Loucy (cell line): ENCODE data around the gene ABCC11.

Experiments used
- H2AFZ ChIP-seq: fragments of 200-600 bp; sonication (generic); 2 replicates; pipeline ENCODE4 v1.6.0; 2016; ENCODE audit warnings: antibody characterized with exemption, mild to moderate bottlenecking, low read length, moderate library complexity
- H3F3A ChIP-seq: fragments of 200-600 bp; 2 replicates; pipeline ENCODE4 v1.6.0; 2016; ENCODE audit warnings: antibody characterized with exemption, low read depth, mild to moderate bottlenecking
- H3K27me3 ChIP-seq: fragments of 200-600 bp; sonication (generic); 2 replicates; pipeline ENCODE4 v1.6.1; 2014; ENCODE audit warnings: low read length, mild to moderate bottlenecking; ENCODE audit not compliant: insufficient read depth, poor library complexity, severe bottlenecking
- H3K36me3 ChIP-seq: fragments of 200-600 bp; sonication (generic); 2 replicates; pipeline ENCODE4 v1.6.1; 2016; ENCODE audit warnings: low read length; ENCODE audit not compliant: insufficient read depth
- H3K4me1 ChIP-seq: fragments of 200-600 bp; sonication (generic); 2 replicates; pipeline ENCODE4 v1.5.1; 2014; ENCODE audit warnings: low read length, mild to moderate bottlenecking; ENCODE audit not compliant: insufficient read depth, poor library complexity, severe bottlenecking
- H3K4me2 ChIP-seq: fragments of 200-600 bp; sonication (generic); 2 replicates; pipeline ENCODE4 v1.6.0; 2014; ENCODE audit warnings: antibody characterized with exemption, low read length, low read depth, mild to moderate bottlenecking; ENCODE audit not compliant: poor library complexity, severe bottlenecking
- H3K4me3 ChIP-seq: fragments of 200-600 bp; sonication (generic); 2 replicates; pipeline ENCODE4 v1.5.1; 2014; ENCODE audit warnings: low read length, mild to moderate bottlenecking, mixed read lengths; ENCODE audit not compliant: poor library complexity, severe bottlenecking
- H3K79me2 ChIP-seq: fragments of 200-600 bp; sonication (generic); 2 replicates; pipeline ENCODE4 v1.6.1; 2014; ENCODE audit warnings: low read length; ENCODE audit not compliant: insufficient read depth
- H3K9ac ChIP-seq: fragments of 200-600 bp; sonication (generic); 2 replicates; pipeline ENCODE4 v1.6.0; 2014; ENCODE audit warnings: mild to moderate bottlenecking, low read depth, low read length, moderate library complexity; ENCODE audit not compliant: poor library complexity, severe bottlenecking
- H3K9me2 ChIP-seq: fragments of 200-600 bp; sonication (generic); replicated peaks from 2 replicates; pipeline ENCODE4 v1.6.1; 2016; ENCODE audit warnings: low read depth, low read length, mixed read lengths
- H3K9me3 ChIP-seq: fragments of 200-600 bp; sonication (generic); 2 replicates; pipeline ENCODE4 v1.6.1; 2014; ENCODE audit warnings: mild to moderate bottlenecking, antibody characterized with exemption, low read length, low read depth; ENCODE audit not compliant: insufficient read depth
- H4K20me1 ChIP-seq: fragments of 200-600 bp; sonication (generic); 2 replicates; pipeline ENCODE4 v1.6.0; 2014; ENCODE audit warnings: antibody characterized with exemption, low read length, mild to moderate bottlenecking; ENCODE audit not compliant: insufficient read depth, poor library complexity, severe bottlenecking
- CTCF ChIP-seq: fragments of 200-600 bp; sonication (generic); conservative IDR thresholded peaks from 2 replicates; pipeline ENCODE4 v1.5.1; 2014; ENCODE audit warnings: mild to moderate bottlenecking, antibody characterized with exemption, low read length
- EZH2phosphoT487 ChIP-seq: fragments of 200-600 bp; IDR thresholded peaks from 2 replicates; pipeline ENCODE4 v1.6.1; 2018; ENCODE audit warnings: antibody characterized with exemption, mild to moderate bottlenecking, moderate library complexity, borderline replicate concordance

ABCC11 gene

GRCh38 chr16:48271728-48272127 lies 24.4 kb upstream of the ABCC11 start:
- TF ChIP-seq EZH2phosphoT487 (no peak), CTCF (no peak)
- no peaks in the 10 kb centered on the region for H3K4me1 ChIP-seq
- peaks cover 49% of the 10 kb centered on the region for H3K36me3 ChIP-seq
- no peaks in the 10 kb centered on the region for H3K27me3 ChIP-seq
- H2AFZ ChIP-seq: no peak overlapping the region
- H3K9me2 ChIP-seq: no peaks in the 10 kb centered on the region
- no peak overlapping the region for H3K4me2 ChIP-seq
- H3K79me2 ChIP-seq: no peaks in the 10 kb centered on the region
- H3K9ac ChIP-seq: no peak overlapping the region
- H3F3A ChIP-seq: no peaks in the 10 kb centered on the region
- H4K20me1 ChIP-seq: peaks cover 2% of the 10 kb centered on the region
- H3K9me3 ChIP-seq: no peaks in the 10 kb centered on the region
- no peak overlapping the region for H3K4me3 ChIP-seq

- peaks cover 48% of the 10 kb centered on the region for H3K36me3 ChIP-seq
- no peak overlapping the region for H3K4me3 ChIP-seq
- H4K20me1 ChIP-seq: peaks cover 2% of the 10 kb centered on the region
- H3K27me3 ChIP-seq: no peaks in the 10 kb centered on the region
- no peak for TF ChIP-seq EZH2phosphoT487
- no peak for TF ChIP-seq CTCF
- H3K4me2 ChIP-seq: no peak overlapping the region
- H3F3A ChIP-seq: no peaks in the 10 kb centered on the region
- H2AFZ ChIP-seq: no peak overlapping the region
- H3K9me3 ChIP-seq: no peaks in the 10 kb centered on the region
- no peaks in the 10 kb centered on the region for H3K79me2 ChIP-seq
- no peak overlapping the region for H3K9ac ChIP-seq
- no peaks in the 10 kb centered on the region for H3K4me1 ChIP-seq
- H3K9me2 ChIP-seq: no peaks in the 10 kb centered on the region
Observed at GRCh38 chr16:48269011-48269410, 21.7 kb upstream of the ABCC11 start.

- H3K4me2 ChIP-seq: no peak overlapping the region
- H3K4me3 ChIP-seq: no peak overlapping the region
- H2AFZ ChIP-seq: no peak overlapping the region
- H4K20me1 ChIP-seq: no peaks in the 10 kb centered on the region
- H3K79me2 ChIP-seq: no peaks in the 10 kb centered on the region
- TF ChIP-seq CTCF: no peak
- TF ChIP-seq EZH2phosphoT487: no peak
- H3K36me3 ChIP-seq: peaks cover 69% of the 10 kb centered on the region
- H3F3A ChIP-seq: no peaks in the 10 kb centered on the region
- H3K9ac ChIP-seq: no peak overlapping the region
- H3K9me2 ChIP-seq: no peaks in the 10 kb centered on the region
- H3K9me3 ChIP-seq: no peaks in the 10 kb centered on the region
- H3K4me1 ChIP-seq: no peaks in the 10 kb centered on the region
- no peaks in the 10 kb centered on the region for H3K27me3 ChIP-seq
Observed at GRCh38 chr16:48262631-48263030, 15.3 kb upstream of the ABCC11 start.
